Measurements from ENCODE around the gene KCNIP1.

The KCNIP1 gene

DNA sequence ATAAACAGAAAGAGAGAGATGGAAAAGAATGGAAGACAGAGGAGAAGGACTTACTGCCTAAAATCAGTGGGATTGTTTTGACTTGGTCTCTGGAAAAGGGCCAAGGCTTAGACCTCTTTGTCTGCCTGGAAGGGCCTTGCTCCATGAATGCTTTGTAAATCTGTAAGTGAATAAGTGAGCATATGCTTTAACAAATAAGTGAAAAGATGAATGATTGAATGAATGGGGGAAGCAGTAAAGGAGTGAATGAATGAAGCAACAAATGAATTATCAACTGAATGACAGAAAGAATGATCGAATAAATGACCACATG, 5.5 kb downstream of the KCNIP1 start:
- no peak for DNase-seq

DNA sequence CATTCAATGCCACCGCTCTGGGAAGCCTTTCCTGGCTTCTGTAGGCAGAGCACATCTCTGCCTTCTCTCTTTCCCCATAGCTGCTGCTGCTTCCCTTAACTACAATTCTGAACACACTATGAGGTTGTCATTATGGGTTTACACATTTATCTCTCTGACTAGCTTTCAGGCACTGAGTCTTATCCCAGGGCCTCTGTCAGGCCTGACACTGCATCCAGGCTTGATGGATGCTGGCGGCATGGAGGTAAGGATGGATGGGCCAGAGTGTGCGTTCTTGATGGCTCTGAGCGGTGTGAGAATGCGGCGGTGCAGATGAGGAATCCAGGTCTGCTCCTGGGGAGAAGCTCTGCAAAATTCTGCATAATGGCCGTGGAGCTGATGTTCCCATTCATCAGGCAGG, 6.3 kb downstream of the KCNIP1 start:
- DNase-seq, result peak in 1 of 2 donors; percentile 9

DNA sequence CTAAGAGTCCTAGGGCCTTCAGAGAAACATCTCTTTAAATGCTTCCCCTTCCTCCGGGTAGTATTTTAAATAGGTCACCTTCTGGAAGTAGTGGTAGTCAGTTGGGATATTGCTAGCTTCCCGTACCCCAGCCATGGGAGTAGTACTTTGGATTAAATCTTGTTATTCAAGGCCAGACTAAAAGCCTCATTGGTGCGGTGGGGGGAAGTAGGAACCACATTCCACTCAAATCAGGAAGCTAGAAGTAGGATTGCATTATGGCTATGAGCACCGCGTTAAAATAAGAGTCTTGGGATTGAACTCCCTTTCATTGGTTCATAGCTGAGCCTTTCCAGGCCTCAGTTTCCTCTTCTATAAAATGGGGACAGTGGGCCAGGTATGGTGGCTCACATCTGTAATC, 6.7 kb downstream of the KCNIP1 start:
- DNase-seq, result peak; percentile 45 to 56

DNA sequence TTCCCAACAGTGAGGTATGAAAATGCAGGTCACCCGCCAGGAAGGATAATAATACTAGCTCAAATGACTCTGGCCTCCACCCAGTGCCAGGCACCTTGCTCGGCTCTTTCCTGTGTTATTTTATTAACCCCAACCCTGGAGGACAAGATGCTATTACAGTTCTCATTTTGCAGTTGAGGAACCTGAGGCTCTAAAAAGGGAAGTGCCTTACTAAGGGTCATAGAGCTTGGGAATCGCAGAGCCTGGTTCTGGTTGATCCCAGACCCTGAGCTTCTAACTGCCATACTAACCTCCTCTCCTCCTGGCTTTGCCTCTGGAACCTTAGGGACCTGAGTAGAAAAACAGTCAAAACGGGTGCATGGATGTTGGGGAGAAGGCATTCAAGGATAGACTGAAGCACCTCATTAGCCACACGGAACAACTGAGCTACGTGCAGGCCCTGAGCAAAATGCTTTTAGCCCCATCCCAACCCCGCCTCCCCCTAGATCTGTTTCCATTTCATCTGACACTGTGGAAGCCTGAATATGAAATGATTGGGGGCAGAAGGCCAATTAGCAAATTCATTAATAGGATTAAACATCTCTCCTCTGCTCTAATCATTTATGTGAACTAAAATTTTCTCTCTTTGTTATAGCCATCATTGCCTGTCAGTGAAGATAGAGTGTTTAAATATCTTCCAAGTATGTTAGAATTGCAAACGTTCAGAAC, 7.9 kb downstream of the KCNIP1 start:
- DNase-seq, result peak; percentile 24 to 45

DNA sequence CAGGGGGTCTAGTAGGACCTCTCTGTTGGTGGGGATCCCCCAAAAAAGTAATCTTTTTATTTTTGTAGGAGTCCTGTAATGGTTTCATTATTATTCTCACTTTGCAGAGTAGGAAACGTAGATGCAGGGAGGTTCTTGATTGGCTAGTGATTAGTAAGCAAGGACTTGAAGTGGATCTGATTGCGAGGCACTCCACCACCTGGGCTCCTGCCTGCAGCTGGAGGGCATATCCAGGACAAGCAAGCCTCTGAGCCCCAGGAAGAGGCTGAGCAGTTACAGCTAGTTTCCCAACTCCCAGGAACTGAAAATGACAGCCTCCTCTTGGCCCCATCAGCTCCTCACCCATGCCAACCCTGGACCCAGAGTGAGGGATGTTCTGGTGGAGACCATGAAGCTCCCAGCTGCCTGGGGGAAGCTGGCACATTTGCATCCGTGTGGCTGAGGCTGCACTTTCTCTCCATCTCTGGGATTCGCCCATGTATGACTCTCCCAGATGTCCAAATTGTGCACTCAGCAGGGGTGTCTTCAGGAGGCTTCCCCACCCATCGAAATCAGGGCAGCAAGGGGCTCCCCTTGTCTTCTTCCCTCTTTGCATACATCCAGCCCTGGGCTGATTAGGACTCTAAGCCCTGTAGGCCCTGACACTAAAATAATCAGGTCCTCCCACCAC, 10.2 kb downstream of the KCNIP1 start:
- no peak for DNase-seq

DNA sequence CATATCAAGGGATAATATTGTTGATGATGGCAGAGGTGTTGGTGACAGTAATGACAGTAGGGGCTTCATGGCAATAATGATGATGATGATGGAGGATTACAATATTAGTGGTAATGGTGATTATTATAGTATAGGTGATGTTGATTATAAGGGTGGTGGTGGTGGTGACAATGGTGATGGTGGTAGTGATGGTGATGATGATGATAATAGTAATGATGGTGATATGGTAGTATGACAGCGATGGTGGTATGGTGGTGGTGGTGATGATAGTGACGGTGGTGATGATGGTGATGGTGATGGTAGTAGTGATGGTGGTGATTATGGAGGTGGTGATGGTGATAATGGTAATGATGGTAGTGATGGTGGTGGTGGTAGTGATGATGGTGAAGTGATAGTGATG, 13.6 kb downstream of the KCNIP1 start:
- DNase-seq, result no peak

DNA sequence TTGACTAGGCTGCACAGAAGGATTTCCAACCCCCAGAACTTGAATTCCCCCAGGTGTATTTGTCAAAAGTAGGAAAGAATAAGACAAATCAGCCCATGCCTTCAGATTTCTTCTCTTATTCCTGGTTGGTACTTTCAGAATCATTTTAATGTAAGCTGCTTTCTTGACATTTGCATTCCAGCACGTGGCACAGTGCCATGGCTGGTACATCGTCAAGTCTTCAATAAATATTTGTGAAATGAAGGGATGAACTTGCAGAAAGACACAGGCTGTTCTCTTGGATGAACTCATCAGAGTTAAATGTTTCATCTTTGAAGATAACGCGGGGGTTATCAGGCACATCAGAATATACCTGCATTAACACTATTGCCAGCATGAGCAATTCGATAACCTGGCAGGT, 14.5 kb downstream of the KCNIP1 start:
- DNase-seq, result no peak

DNA sequence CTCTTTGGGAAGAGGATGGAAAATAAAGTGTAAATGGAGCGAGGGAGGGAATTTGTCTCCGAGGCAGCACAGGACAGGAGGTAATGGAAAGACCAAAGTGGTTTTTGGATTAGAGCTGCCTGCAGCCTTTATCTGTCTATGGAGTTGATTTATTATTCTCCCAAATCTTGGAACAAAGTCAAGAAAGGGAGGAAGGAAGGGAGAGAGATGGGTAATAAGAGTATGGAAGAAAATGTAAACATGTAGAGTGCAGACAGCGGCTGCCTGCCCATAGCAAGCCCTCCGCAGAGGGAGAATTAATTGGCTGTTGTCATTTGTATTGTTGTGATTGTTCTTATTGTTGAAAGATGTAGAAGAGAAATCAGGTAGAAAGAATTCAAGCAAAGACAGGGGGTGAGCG, 15.7 kb downstream of the KCNIP1 start:
- DNase-seq, result no peak

DNA sequence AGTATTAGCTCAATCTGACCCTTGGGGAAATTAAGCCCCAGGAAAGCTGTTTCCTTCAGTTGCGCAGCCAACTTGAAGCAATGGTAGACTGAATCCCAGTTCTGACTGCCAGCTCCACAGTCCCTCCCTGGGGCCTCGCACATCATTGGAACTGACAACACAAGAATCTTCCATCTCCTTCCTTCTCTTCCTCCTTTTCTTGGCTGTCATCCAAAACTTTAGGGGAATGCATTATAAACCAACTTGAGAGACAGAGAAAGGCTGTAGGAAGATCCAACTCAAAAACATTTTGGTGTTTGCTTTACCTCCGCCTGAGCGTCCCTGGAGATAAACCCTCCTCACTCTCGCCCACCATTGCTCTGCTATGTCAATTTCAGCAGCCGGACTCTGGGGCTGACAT, 16.6 kb downstream of the KCNIP1 start:
- no peak for DNase-seq

DNA sequence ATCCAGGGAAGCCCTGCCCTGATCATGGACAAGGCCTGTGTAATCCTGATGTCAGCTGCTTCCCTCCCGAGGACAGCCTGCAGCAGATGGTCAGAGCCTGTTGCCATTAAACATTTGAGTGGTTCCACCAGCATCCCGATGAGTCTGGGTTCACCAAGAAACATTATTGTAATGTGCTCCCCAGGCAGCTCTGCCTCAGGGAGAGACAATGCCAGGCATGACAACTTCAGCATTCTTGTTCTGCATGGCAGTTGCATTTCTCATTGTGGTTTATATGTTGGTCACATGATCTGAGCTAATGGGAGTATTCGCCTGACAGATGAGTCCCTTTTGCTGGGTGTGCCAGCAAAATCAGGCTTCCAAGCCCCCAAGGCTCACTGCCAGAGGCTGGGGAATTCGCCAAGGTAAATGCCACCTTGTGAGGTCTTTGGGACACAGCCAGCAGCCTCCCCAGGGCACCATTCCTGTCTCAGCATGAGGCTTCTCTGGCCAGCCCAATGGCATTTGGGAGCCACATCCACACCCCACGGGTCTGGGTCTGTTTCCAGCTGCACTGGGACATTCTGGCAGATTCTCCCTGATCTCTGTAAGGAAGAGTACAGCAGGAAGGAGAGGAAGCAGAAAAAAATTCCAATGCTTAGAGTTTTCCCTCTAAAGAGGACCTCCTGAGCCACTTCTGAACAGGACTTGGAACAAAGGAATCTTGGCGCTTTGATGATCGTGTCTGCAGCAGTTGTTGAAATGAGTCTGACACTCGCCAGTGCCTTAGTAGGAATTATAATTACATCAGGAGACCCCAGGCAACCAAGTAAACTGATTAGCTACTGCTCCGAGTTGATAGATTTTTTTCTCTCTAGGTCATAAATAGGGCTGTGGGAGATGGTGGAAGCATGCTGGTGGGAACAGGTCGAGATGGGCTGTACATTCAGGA, 18.7 kb downstream of the KCNIP1 start:
- DNase-seq, result peak; percentile 54 to 59

DNA sequence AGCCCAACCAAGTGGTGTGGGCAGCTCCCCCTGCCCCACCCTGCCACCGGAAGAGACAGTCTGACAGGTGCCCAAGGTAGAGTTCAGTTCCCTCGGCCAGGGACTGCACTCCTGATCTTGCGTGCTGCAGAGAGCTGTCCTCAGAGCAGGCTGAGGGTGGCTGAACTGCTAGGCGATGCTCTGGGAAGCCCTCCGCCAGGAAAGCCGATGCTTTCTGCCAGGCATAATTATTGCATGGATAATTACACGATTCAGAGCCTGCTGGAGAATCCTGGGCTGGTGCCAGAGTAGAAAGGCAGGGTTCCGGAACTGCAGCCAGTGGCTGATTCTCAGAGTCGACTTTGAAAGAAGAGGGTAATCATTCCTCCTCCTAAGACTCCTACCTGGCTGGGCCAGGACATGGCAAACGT, 19.3 kb downstream of the KCNIP1 start:
- DNase-seq, result no peak

DNA sequence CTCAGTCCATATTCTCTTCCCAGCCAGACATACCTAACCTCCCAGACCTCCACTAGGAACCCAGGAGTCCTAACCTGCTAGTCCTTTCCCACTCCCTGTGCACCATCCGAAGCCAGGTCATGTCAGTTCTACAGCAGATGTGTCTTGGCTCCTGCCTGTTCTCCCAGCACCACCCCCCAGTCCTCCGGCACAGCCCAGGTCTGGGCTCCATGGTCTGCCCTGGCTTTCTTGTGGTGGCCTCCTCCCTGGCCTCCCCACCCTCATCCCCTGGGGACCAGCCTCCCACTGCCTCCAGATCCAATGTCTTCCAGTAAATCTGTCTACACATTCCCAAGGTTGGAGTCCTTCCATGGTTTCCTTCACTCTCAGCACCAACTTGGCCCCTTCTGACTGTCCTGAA, 20.0 kb downstream of the KCNIP1 start:
- DNase-seq, result no peak

DNA sequence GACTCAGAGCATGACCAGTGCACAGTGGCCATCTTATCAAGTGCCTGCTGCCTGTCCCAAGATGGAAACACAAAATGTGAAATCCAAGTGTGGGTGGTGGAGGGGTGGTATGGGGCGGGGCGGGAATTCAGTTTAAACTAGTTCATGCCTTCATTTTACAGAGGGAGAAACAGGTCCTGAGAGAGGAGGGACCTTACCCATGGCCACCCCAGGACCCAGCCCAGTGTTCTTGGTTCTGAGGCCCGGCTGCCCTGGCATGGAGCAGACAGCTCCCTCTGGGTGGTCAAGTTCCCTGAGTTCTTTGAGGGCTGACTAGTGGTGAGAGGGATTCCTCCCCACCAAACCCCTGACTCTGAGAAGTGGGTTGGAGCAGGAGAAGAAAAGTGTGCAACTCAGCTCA, 20.8 kb downstream of the KCNIP1 start:
- DNase-seq, result no peak

DNA sequence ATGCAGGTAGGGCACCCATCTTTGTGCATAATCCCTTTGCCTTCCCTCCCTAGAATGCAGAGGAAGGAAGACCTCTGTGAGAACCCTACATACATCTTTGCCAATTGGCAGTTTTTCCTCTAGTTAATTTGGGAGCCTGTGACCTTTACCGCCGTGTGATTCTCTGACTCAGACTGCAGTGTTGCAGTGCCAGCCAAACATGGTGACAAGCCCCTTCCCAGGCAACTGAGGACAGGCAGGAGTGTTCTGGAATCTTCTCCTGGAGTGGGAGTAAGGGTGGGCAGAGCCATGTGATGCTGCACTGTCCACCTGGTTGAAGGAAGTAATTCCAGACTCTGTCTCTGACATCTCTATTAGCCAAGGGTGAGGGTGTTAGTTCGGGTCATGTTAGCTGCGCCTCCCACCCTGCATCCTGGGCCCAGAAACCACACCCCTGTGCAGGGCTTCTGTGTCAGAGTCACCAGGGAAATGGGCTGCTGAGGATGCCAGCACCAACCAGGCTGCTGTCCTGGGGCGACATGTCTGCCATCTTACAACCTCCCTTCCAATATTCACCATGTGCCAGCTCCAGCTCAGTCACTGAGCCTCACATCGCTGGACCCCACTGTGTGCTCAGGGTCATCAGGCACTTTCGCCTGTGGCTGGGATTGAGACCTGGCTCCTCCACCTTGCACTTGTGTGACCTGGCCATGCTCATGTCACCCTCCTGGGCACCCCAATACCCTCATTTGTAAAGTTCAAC, 21.8 kb downstream of the KCNIP1 start:
- peak; percentile 8 to 12 for DNase-seq

DNA sequence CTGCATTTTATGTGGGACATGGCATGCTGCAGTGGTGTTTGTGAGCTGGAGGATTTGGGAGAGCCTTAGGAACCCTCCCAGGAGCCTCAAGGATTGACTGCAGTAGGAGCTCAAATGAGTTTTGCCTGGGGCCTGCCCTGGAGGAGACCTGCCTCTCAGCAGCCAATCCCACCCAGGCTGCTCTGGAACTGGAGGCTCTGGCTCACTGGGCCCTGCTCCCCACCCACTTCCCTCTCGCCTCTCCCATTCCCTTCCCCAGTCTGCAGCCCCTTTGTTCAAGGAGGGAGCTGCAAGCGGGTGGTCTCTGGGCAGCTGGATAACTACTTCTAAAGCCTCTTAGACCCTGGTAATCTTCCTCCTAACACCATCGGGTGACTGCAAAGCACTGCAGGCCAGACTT, 24.2 kb downstream of the KCNIP1 start:
- no peak for DNase-seq

DNA sequence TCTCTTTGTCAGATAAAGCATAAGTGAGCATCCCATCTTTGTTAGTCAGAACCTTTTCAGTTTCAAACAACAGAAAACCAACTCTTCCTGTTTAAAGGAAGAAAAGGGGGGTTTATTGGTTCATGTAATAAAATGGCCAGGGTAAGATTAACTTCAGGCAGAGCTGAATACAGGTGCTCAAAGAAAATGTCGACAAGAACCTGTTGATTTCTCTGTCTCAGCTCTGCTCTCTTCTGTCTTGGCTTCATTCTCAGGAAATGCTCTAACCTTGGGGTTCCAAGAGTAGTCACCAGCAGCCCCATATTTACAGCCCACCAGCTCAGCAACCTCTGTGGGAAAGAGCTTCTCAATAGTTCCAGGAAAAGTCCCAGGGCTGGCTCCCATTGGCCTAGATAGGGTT, 25.2 kb downstream of the KCNIP1 start:
- DNase-seq, result no peak

DNA sequence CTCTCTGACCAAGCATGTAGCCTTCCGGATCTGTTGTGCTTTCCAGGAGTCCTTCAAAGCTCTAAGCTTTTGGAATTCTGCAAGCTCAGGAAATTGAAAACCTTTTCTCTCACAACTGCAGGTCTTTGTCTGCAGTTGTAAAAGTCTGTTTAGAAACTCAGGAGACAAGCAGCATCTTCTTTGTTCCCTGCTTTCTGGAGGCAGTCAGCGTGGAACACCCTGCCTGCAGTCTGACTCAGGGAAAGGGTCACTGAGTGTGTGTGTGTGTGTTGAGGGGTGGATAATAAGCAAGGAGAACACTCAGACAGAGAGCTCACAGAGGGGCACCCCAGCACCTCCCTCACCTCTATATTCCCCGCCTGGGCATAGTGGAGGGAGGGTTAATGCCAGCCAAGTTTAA, 29.1 kb downstream of the KCNIP1 start:
- no peak for DNase-seq

DNA sequence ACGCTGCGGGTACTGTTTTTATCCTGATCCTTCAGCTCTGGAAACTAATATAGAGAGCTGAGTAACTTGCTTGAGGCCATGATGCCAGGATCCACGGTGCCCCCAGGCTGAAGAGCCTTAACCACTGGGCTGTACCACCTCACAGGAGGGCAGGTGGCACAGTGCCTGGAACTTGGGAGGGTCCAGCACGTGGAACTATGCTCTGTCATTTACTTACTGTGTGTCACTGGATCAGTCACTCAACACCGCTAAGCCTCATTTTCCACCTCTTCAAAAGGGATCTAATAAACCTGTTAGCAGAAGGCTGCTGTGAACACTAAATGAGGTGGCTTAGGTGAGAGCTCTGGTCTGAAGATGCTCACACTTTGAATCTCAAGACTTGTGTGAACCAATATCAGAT, 29.6 kb downstream of the KCNIP1 start:
- DNase-seq, result no peak

DNA sequence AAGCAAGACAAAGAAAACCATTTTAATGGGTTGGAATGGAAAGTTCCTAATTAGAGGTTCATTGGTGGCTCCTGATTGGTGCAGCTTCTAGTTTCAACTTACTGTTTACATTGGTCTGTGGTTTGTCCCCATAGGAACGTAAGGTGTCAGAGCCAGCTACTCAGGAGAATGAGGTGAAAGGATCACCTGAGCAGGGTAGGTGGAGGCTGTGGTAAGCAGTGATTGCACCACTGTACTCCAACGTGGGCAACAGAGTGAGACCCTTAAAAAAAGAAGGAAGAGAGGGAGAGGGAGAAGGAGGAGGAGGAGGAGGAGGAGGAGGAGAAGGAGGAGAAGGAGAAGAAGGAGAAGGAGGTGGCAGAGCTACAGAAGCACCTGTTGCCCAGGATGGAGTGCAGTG, 30.4 kb downstream of the KCNIP1 start:
- DNase-seq, result no peak

DNA sequence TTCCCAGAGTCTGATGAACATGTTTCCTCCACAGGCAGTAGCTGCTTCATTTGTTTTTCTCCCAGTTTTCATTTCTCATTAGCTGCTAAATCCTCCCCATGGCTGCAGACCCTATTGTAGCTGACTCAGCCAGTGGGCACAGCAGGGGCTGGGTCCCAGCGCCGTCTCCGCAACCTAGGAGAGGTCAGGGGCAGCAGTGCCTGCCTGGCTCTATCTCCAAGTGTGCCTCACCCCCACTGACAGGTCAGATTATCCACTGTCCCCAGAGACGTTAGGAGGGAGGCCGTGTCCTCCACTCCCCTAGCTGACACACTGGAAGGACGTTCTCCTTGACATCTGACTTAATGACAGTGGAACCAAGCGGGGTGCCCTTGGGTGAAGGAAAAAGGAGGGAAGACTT, 31.1 kb downstream of the KCNIP1 start:
- DNase-seq, result no peak

DNA sequence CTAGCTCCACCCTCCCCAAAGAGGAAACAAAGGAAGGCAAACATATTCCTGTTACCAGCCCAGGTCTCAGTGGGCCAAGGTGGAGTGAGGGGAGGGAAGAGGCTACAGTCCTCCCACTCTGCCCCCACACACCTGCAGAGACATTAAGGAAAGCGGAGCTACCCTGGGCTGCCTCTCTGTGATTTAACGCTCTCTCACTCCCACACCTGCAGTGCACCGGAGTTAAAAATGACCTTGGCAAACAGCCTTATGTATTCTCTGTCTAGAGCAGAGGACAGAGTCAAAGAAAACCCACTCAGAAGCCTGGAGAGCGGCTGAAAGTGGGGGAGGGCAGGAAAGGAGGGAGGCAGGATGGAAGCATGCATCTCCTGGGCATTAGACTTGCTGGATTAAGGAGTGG, 32.7 kb downstream of the KCNIP1 start:
- no peak for DNase-seq

DNA sequence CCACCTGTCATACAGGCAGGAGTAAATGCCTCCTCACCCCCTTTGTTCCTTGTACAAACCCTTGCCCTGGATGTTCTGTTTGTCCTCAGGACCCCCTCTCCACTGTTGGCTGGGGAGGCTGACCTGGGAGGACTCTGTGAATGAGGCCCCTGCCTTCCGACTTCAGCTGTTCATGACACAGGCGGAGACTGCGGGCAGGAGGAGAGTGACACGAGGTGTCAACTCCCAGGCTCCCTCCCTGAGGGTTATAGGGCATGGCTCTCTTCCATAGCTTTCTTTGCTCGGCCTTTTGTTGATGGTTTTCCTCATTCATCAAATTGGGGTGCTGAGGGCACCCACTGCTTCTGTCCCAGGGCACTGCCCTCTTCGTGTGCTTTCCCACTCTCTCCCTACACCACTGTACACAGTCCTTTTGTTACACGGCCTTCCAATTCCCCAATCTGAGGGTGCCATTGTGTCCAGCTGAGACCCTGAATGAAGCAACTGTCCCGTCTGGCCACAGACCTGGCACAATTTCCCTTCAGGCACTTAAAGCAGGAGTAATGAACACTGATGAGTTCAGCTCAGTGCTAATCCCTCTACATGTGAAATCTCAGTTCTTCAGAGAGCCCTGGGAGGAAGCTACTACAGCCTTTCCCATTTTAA, 33.8 kb downstream of the KCNIP1 start:
- no peak for DNase-seq

DNA sequence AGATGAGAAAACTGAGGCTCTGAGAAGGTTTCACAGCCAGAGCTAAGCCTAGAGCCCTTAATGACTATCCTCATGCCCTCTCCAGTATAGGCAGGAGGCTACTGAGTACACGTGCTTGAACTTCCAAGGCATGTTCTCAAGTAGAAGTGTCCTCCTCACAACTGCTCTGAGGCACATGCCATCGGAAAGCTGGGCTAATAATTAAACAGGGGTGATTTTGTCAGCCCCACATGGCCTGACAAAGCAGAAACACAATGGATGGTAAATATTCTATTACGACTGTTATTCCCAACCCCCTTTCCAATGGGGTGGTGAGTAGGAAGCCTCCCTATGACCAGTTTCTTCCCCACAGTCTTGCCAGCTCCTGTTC, 34.3 kb downstream of the KCNIP1 start:
- no peak for DNase-seq

Data from inflammatory macrophage (primary cell).